Hair follicle dermal papilla cell (primary cell): ENCODE results near the gene CYP19A1. TPM values are rescaled to one million over a fixed set of nuclear protein-coding genes. Genes with fewer than 3 reads are reported as not detected.

ENCODE experiments used
- small RNA-seq: library from RNA; depleted of rRNA; stranded (forward); fragments of <200 nt; gene quantifications from one replicate; pipeline ENCODE3, GENCODE V24; 2012
- total RNA-seq: library from RNA; depleted of rRNA; stranded (reverse); fragments of >200 nt; gene quantifications from 2 replicates; pipeline ENCODE4 v1.2.3, GENCODE V29; 2012

The CYP19A1 gene
- total RNA-seq, result 2.6 and 3.1 TPM in 2 replicates

GRCh38 chr15:51338496-51338895, at the start of gene CYP19A1:
TSS of gene CYP19A1 (minus strand) at chr15:51338596. CDS start at chr15:51242912, 95,684 bp downstream.

GRCh38 chr15:51341366-51342226, 3.2 kb upstream of the CYP19A1 start, which contains the start of gene GLDN:
TSS of gene GLDN (plus strand) at chr15:51341655. CDS start at chr15:51341685, 30 bp downstream.

Small RNA genes lying within 50 kb of the gene (small RNA-seq; reads per million reads assigned to genes)
- gene AC020891.4, result not detected
- not detected for gene MIR4713
- gene MIR7973-1, result not detected

Other genes with a start within 250 kb of the CYP19A1 start
- 0.81 and 2.7 TPM in 2 replicates for gene TNFAIP8L3, start 243.7 kb downstream of the CYP19A1 start, total RNA-seq
- 9.4 and 18.3 TPM in 2 replicates for gene GLDN, start 3.1 kb upstream of the CYP19A1 start, total RNA-seq